Peyer's patch (tissue), 4 donors: ENCODE results near the gene WDR74. TPM values are rescaled to one million over a fixed set of nuclear protein-coding genes. Genes with fewer than 3 reads are reported as not detected.
A peak's percentile ranks its signal among the peaks of the same experiment; 100 is the strongest.
"Not testable (repeated sequence)": the region's sequence is repeated elsewhere in the genome, so short reads cannot be mapped to it uniquely, and the experiment has no call there.

Source experiments
- DNase-seq, 3 donors: peaks; one replicate each; pipeline ENCODE4 v3.0.0-alpha.2; 2017 to 2019
- H3K27ac ChIP-seq, 4 donors: fragments of 200-600 bp; sonication (generic); one replicate each; pipeline ENCODE4 v1.5.1; 2016 to 2019
- H3K27me3 ChIP-seq, 2 donors: fragments of 200-600 bp; sonication (generic); one replicate each; pipeline ENCODE4 v1.5.1; 2019
- H3K36me3 ChIP-seq, 3 donors: fragments of 200-600 bp; sonication (generic); one replicate each; pipeline ENCODE4 v1.5.1; 2016 to 2019
- H3K4me1 ChIP-seq, 4 donors: fragments of 200-600 bp; sonication (generic); one replicate each; pipeline ENCODE4 v1.5.1; 2016 to 2019
- H3K4me3 ChIP-seq, 4 donors: fragments of 200-600 bp; sonication (generic); 1 replicate in 3 of 4; 2 replicates in 1 of 4; pipeline ENCODE4 v1.5.1; 2016 to 2019; ENCODE audit warnings: mild to moderate bottlenecking in 1 of 4
- H3K9me3 ChIP-seq, 4 donors: fragments of 200-600 bp; sonication (generic); one replicate each; pipeline ENCODE4 v1.5.1; 2016 to 2019; ENCODE audit warnings: mild to moderate bottlenecking in 1 of 4
- CTCF ChIP-seq, 6 experiments: fragments of 450-650 bp in 4 of 6; fragments of 200-600 bp in 2 of 6; sonication (generic) in 1 of 6; IDR thresholded peaks; one replicate each; pipeline ENCODE4 v1.5.1; 2017 to 2019; ENCODE audit warnings: antibody characterized with exemption in 6 of 6, mild to moderate bottlenecking in 3 of 6, moderate library complexity in 1 of 6
- POLR2A ChIP-seq, 2 donors: fragments of 450-650 bp; IDR thresholded peaks; one replicate each; pipeline ENCODE4 v1.5.1; 2017; ENCODE audit warnings: antibody characterized with exemption in 2 of 2, mild to moderate bottlenecking in 2 of 2, moderate library complexity in 2 of 2
- total RNA-seq, 4 donors: library from RNA; depleted of rRNA; stranded (reverse); fragments of >200 nt; gene quantifications; one replicate each; pipeline ENCODE4 v1.1.0, GENCODE V29; 2016

Gene WDR74
- total RNA-seq, 4 donors from 2014 or later = 17.7 to 78.4 (median 28.6) TPM

GRCh38 chr11:62841361-62842170 lies 2.2 kb upstream of the WDR74 start:
- DNase-seq = peak; percentile 79 to 94 (median 82)
- peak overlapping the region; percentile 74 to 94 (median 84) for H3K4me3 ChIP-seq
- H3K27me3 ChIP-seq = no peaks in the 10 kb centered on the region
- no peaks in the 10 kb centered on the region for H3K36me3 ChIP-seq
- no peaks in the 10 kb centered on the region for H3K9me3 ChIP-seq
- H3K27ac ChIP-seq = peak overlapping the region; percentile 97 to 99 (median 98)
- peaks cover 0 to 16% (median 6%) of the 10 kb centered on the region in 4 donors for H3K4me1 ChIP-seq
- no peak for TF ChIP-seq CTCF (IDR thresholded peaks at IDR 0.05)
- TF ChIP-seq POLR2A (IDR thresholded peaks at IDR 0.05) = peak; percentile 99 to 100

DNA sequence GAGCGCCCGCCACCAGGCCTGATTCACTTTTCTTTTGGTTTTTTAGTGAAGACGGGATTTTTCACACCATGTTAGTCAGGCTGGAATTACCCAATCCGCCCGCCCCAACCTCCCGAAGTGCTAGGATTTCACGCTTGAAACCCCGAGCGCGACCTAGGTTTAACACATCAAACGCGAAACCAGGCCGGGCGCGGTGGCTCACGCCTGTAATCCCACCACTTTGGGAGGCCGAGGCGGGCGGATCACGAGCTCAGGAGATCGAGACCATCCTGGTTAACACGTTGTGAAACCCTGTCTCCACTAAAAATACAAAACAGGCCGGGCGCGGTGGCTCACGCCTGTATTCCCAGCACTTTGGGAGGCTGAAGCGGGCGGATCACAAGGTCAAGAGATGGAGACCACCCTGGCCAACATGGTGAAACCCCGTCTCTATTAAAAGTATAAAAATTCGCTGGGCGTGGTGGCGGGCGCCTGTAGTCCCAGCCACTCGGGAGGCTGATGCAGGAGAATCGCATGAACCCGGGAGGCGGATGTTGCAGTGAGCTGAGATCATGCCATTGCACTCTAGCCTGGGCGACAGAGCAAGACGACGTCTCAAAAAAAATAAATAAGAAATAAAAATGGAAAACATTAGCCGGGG lies 1.5 kb upstream of the WDR74 start:
- DNase-seq = peak; percentile 60 to 82 (median 68)
- Histone ChIP-seq H3K4me3 (peak overlapping the region; percentile 74 to 94 (median 84)), H3K4me1 (peaks cover 0 to 16% (median 6%) of the 10 kb centered on the region in 4 donors), H3K27ac (peak overlapping the region; percentile 97 to 99 (median 98))
- not testable (repeated sequence) for H3K36me3 ChIP-seq, H3K27me3 ChIP-seq, H3K9me3 ChIP-seq

- H3K27ac ChIP-seq = no peak overlapping the region
- DNase-seq = no peak
- no peaks in the 10 kb centered on the region for H3K27me3 ChIP-seq
- H3K4me3 ChIP-seq = no peak overlapping the region
- H3K36me3 ChIP-seq = peaks cover 0 to 21% (median 0%) of the 10 kb centered on the region in 3 donors
- no peaks in the 10 kb centered on the region for H3K9me3 ChIP-seq
- TF ChIP-seq CTCF (IDR thresholded peaks at IDR 0.05) (no peak), POLR2A (IDR thresholded peaks at IDR 0.05) (no peak)
- peaks cover 0 to 37% (median 15%) of the 10 kb centered on the region in 4 donors for H3K4me1 ChIP-seq
These were observed 4.1 kb downstream of the WDR74 start for GRCh38 chr11:62835336-62835735.

- H3K27ac ChIP-seq = peak within 1 kb of the TSS; percentile 86 to 100 (median 98)
- peak in 1 of 3 donors; percentile 66 for DNase-seq
- TF ChIP-seq POLR2A (IDR thresholded peaks at IDR 0.05) (no peak), CTCF (IDR thresholded peaks at IDR 0.05) (no peak)
- H3K9me3 ChIP-seq = no peaks in the 10 kb centered on the region
- no peaks in the 10 kb centered on the region for H3K27me3 ChIP-seq
- H3K36me3 ChIP-seq = peaks cover 0 to 30% (median 0%) of the 10 kb centered on the region in 3 donors
- H3K4me3 ChIP-seq = peak within 1 kb of the TSS; percentile 65 to 99 (median 86)
- H3K4me1 ChIP-seq = peaks cover 0 to 46% (median 13%) of the 10 kb centered on the region in 4 donors
These were observed 6.8 kb downstream of the WDR74 start, which contains the start of gene TEX54 for GRCh38 chr11:62832336-62833234. TSS of gene TEX54 (minus strand) at chr11:62832841.

- TF ChIP-seq POLR2A (IDR thresholded peaks at IDR 0.05) = peak; percentile 76 to 94
- TF ChIP-seq CTCF (IDR thresholded peaks at IDR 0.05) = no peak
- Histone ChIP-seq H3K4me1 (peaks cover 0 to 46% (median 13%) of the 10 kb centered on the region in 4 donors), H3K4me3 (peak within 1 kb of the TSS; percentile 65 to 99 (median 86)), H3K27me3 (no peaks in the 10 kb centered on the region), H3K36me3 (peaks cover 0 to 38% (median 0%) of the 10 kb centered on the region in 3 donors), H3K27ac (peak within 1 kb of the TSS; percentile 86 to 100 (median 98)), H3K9me3 (no peaks in the 10 kb centered on the region)
- DNase-seq = peak; percentile 100
These were observed 7.7 kb downstream of the WDR74 start, which contains the start of gene STX5 for GRCh38 chr11:62831520-62832335. TSS of gene STX5 (minus strand) at chr11:62832051. CDS start at chr11:62831243, 808 bp downstream.
